Gastroesophageal sphincter (tissue), 4 donors: ENCODE measurements around the gene FRMPD4. TPM values are rescaled to one million over a fixed set of nuclear protein-coding genes. Genes with fewer than 3 reads are reported as not detected.

Experiments used
- ATAC-seq: fragments of 150-250 bp; one replicate; pipeline ENCODE4 v1.9.1; 2016; ENCODE audit warnings: mild to moderate bottlenecking, moderate library complexity
- H3K27ac ChIP-seq, 4 donors: fragments of 200-600 bp; sonication (generic) in 3 of 4; 1 replicate in 3 of 4; 2 replicates in 1 of 4; pipeline ENCODE4 v1.5.1; 2016 to 2019
- H3K27me3 ChIP-seq: fragments of 200-600 bp; sonication (generic); one replicate; pipeline ENCODE4 v1.5.1; 2019
- H3K36me3 ChIP-seq, 2 donors: fragments of 200-600 bp; sonication (generic); one replicate each; pipeline ENCODE4 v1.5.1; 2019; ENCODE audit warnings: control low read depth in 1 of 2
- H3K4me1 ChIP-seq, 3 donors: fragments of 200-600 bp; sonication (generic); 1 replicate in 2 of 3; 2 replicates in 1 of 3; pipeline ENCODE4 v1.5.1; 2016 to 2019; ENCODE audit warnings: control low read depth in 2 of 3
- H3K4me3 ChIP-seq, 2 donors: fragments of 200-600 bp; sonication (generic); one replicate each; pipeline ENCODE4 v1.5.1; 2019; ENCODE audit warnings: mild to moderate bottlenecking in 1 of 2, moderate library complexity in 1 of 2
- H3K9me3 ChIP-seq, 3 donors: fragments of 200-600 bp; sonication (generic); one replicate each; pipeline ENCODE4 v1.5.1; 2017 to 2019; ENCODE audit warnings: control low read depth in 2 of 3
- CTCF ChIP-seq, 4 experiments: fragments of 200-600 bp in 2 of 4; fragments of 450-650 bp in 2 of 4; sonication (generic) in 1 of 4; IDR thresholded peaks; one replicate each; pipeline ENCODE4 v1.5.1; 2017 to 2019; ENCODE audit warnings: antibody characterized with exemption in 4 of 4, mild to moderate bottlenecking in 2 of 4, moderate library complexity in 2 of 4
- EP300 ChIP-seq: sonication (generic); formaldehyde crosslinking; IDR thresholded peaks from one replicate; pipeline ENCODE4 v1.6.1; 2017; ENCODE audit warnings: antibody characterized with exemption, mild to moderate bottlenecking
- POLR2A ChIP-seq, 2 donors: fragments of 450-650 bp; IDR thresholded peaks; one replicate each; pipeline ENCODE4 v1.6.1; 2017; ENCODE audit warnings: antibody characterized with exemption in 2 of 2, mild to moderate bottlenecking in 2 of 2, moderate library complexity in 1 of 2
- POLR2AphosphoS5 ChIP-seq: sonication (generic); formaldehyde crosslinking; IDR thresholded peaks from one replicate; pipeline ENCODE4 v1.6.1; 2017; ENCODE audit warnings: antibody characterized with exemption
- WGBS, 2 donors: methylation state at CpG; one replicate each; pipeline ENCODE4 v1.1.5; 2018; ENCODE audit warnings: low coverage in 1 of 2; 5-methylcytosine and 5-hydroxymethylcytosine counted together
- total RNA-seq, 4 donors: library from RNA; depleted of rRNA; stranded (reverse); fragments of >200 nt; gene quantifications; one replicate each; pipeline ENCODE4 v1.1.0, GENCODE V29; 2016

FRMPD4 gene
- total RNA-seq, 4 donors from 2014 or later: 0.31 to 2.1 (median 1.3) TPM; not detected in 1

- Histone ChIP-seq H3K36me3 (no peaks in the 10 kb centered on the region), H3K27me3 (no peaks in the 10 kb centered on the region), H3K9me3 (no peaks in the 10 kb centered on the region), H3K4me1 (no peaks in the 10 kb centered on the region), H3K4me3 (no peak overlapping the region), H3K27ac (no peak overlapping the region)
- WGBS, 2 donors: 67 to 71% methylated on average over 1 of the region's 1 CpG
- no peak for ATAC-seq
- no peak for TF ChIP-seq EP300
- TF ChIP-seq POLR2AphosphoS5: no peak
- TF ChIP-seq POLR2A (IDR thresholded peaks at IDR 0.05): no peak
- TF ChIP-seq CTCF (IDR thresholded peaks at IDR 0.05): no peak
These were observed 519.2 kb downstream of the FRMPD4 start for GRCh38 chrX:12657433-12657832.

DNA sequence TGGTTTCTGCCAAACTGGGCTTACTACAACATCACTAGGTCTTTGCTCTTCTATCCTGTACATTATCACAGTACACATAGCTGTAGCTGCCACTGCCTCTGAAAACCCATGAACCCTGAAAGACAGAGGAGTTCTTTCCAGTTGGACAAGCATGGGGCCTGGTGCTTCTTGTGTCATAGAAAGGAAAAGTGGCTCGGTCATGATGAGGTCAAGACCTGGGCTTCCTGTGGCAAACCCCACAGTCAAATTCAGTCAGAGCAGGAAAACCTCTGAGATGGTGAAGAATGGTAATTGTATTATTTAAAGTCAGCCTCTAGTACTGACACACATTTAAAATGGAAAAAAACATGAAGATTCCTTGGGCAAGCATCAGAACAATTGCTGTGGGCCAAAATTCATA is 519.6 kb downstream of the FRMPD4 start:
- Histone ChIP-seq H3K4me3 (no peak overlapping the region), H3K27ac (no peak overlapping the region), H3K27me3 (no peaks in the 10 kb centered on the region), H3K9me3 (no peaks in the 10 kb centered on the region), H3K36me3 (no peaks in the 10 kb centered on the region), H3K4me1 (no peaks in the 10 kb centered on the region)
- WGBS, 2 donors: no CpG with 5 or more reads among the region's 1 CpG
- no peak for ATAC-seq
- TF ChIP-seq CTCF (IDR thresholded peaks at IDR 0.05): no peak

- ATAC-seq: no peak
- no peaks in the 10 kb centered on the region for H3K27me3 ChIP-seq
- no peaks in the 10 kb centered on the region for H3K36me3 ChIP-seq
- no peaks in the 10 kb centered on the region for H3K4me1 ChIP-seq
- no peak for TF ChIP-seq CTCF (IDR thresholded peaks at IDR 0.05)
- no peak for TF ChIP-seq POLR2AphosphoS5
- no peak for TF ChIP-seq POLR2A (IDR thresholded peaks at IDR 0.05)
- H3K27ac ChIP-seq: no peak overlapping the region
- WGBS, 2 donors: 100% methylated on average over 1 of the region's 2 CpGs; no CpG with 5 or more reads in 1 of the 2 donors
- no peaks in the 10 kb centered on the region for H3K9me3 ChIP-seq
- no peak overlapping the region for H3K4me3 ChIP-seq
These were observed 523.2 kb downstream of the FRMPD4 start for GRCh38 chrX:12661464-12661863.

GRCh38 chrX:12672367-12673106 is 534.3 kb downstream of the FRMPD4 start:
- 86 to 89% methylated on average over 1 to 2 of the region's 3 CpGs for WGBS, 2 donors
- Histone ChIP-seq H3K4me1 (no peaks in the 10 kb centered on the region), H3K4me3 (no peak overlapping the region), H3K36me3 (no peaks in the 10 kb centered on the region), H3K27me3 (no peaks in the 10 kb centered on the region), H3K27ac (no peak overlapping the region), H3K9me3 (no peaks in the 10 kb centered on the region)
- TF ChIP-seq EP300 (no peak), CTCF (IDR thresholded peaks at IDR 0.05) (no peak), POLR2AphosphoS5 (no peak), POLR2A (IDR thresholded peaks at IDR 0.05) (no peak)
- no peak for ATAC-seq

DNA sequence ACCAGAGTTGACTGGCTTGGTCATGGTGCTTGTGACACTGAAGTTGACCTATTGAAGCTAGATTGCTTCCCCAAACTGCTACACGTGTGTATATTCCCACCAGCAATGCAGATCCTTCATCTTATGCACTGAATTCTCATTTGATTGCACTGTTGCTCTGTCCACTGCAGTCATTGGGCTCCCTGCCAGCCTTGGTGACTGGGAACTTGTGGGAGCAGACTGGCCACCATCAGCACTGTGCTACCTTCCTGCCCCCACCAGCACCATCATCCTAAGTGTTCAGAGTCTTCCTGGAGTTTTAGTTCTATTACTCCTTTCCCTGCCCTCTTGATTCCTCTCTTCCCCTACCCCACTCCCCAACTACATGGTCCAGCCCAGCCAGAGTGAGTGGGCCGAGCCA is 535.2 kb downstream of the FRMPD4 start:
- no peak overlapping the region for H3K4me3 ChIP-seq
- ATAC-seq: no peak
- no peak overlapping the region for H3K27ac ChIP-seq
- H3K9me3 ChIP-seq: no peaks in the 10 kb centered on the region
- WGBS, 2 donors: 33 to 40% methylated on average over 1 of the region's 2 CpGs
- H3K4me1 ChIP-seq: no peaks in the 10 kb centered on the region
- H3K36me3 ChIP-seq: no peaks in the 10 kb centered on the region
- TF ChIP-seq EP300: no peak
- no peak for TF ChIP-seq CTCF (IDR thresholded peaks at IDR 0.05)
- no peak for TF ChIP-seq POLR2A (IDR thresholded peaks at IDR 0.05)
- no peak for TF ChIP-seq POLR2AphosphoS5
- H3K27me3 ChIP-seq: no peaks in the 10 kb centered on the region
